ENCODE results near the gene ZFAND3. TPM values are rescaled to one million over a fixed set of nuclear protein-coding genes. Genes with fewer than 3 reads are reported as not detected.

The ZFAND3 gene
- total and polyA plus RNA-seq, 9 donors, result 16.6 to 220 (median 51.9) TPM

GRCh38 chr6:37787216-37787615 lies 32.3 kb upstream of the ZFAND3 start:
- intact Hi-C loops (cut with DNase I), result no loop called here
- no peaks in the 10 kb centered on the region for H3K9me3 ChIP-seq
- TF ChIP-seq POLR2A (IDR thresholded peaks at IDR 0.05) (no peak), EP300 (IDR thresholded peaks at IDR 0.05) (no peak), CTCF (IDR thresholded peaks at IDR 0.05) (no peak)

GRCh38 chr6:37788259-37788658 lies 31.3 kb upstream of the ZFAND3 start:
- DNase-seq, result no peak
- Histone ChIP-seq H3K27ac (no peak overlapping the region), H3K4me3 (no peak overlapping the region), H3K36me3 (no peaks in the 10 kb centered on the region), H3K27me3 (no peaks in the 10 kb centered on the region), H3K9me3 (no peaks in the 10 kb centered on the region), H3K4me1 (ENCODE audit: insufficient read depth) (peaks cover 12% of the 10 kb centered on the region)
- WGBS, 3 donors, result 60 to 68% (median 68%) methylated on average over 2 of the region's 2 CpGs
- intact Hi-C loops (cut with DNase I), result no loop called here
- no peak for TF ChIP-seq EP300 (IDR thresholded peaks at IDR 0.05)
- no peak for TF ChIP-seq CTCF (IDR thresholded peaks at IDR 0.05)
- no peak for TF ChIP-seq POLR2A (IDR thresholded peaks at IDR 0.05)

More at GRCh38 chr6:37787216-37787615, 32.3 kb upstream of the ZFAND3 start:
- no peaks in the 10 kb centered on the region for H3K36me3 ChIP-seq
- H3K4me1 ChIP-seq (ENCODE audit: insufficient read depth), result peaks cover 15% of the 10 kb centered on the region
- 88 to 92% (median 91%) methylated on average over 2 of the region's 2 CpGs for WGBS, 3 donors
- H3K27me3 ChIP-seq, result no peaks in the 10 kb centered on the region
- no peak overlapping the region for H3K27ac ChIP-seq
- no peak overlapping the region for H3K4me3 ChIP-seq
- no peak for DNase-seq

GRCh38 chr6:37791156-37791919 lies 28.2 kb upstream of the ZFAND3 start:
- DNase-seq, result peak; percentile 83 to 89 (median 84)
- Histone ChIP-seq H3K4me1 (ENCODE audit: insufficient read depth) (peaks cover 6% of the 10 kb centered on the region), H3K27ac (no peak overlapping the region), H3K27me3 (no peaks in the 10 kb centered on the region), H3K9me3 (no peaks in the 10 kb centered on the region), H3K36me3 (no peaks in the 10 kb centered on the region), H3K4me3 (no peak overlapping the region)
- TF ChIP-seq CTCF (IDR thresholded peaks at IDR 0.05) (peak; percentile 79 to 85 (median 82)), POLR2A (IDR thresholded peaks at IDR 0.05) (no peak), EP300 (IDR thresholded peaks at IDR 0.05) (no peak)
- 18 to 24% (median 24%) methylated on average over 10 of the region's 10 CpGs for WGBS, 3 donors
- intact Hi-C loops (cut with DNase I), result loop anchor here in 1 of 4 donors (10.0 kb wide), 1 partner anchor 703 kb away; no protein-coding TSS in a partner anchor

- Histone ChIP-seq H3K27me3 (no peaks in the 10 kb centered on the region), H3K4me1 (ENCODE audit: insufficient read depth) (peaks cover 6% of the 10 kb centered on the region), H3K4me3 (no peak overlapping the region), H3K27ac (no peak overlapping the region), H3K36me3 (no peaks in the 10 kb centered on the region), H3K9me3 (no peaks in the 10 kb centered on the region)
- intact Hi-C loops (cut with DNase I), result loop anchor here in 1 of 4 donors (10.0 kb wide), 1 partner anchor 702 kb away; no protein-coding TSS in a partner anchor
- WGBS, 3 donors, result 84 to 96% (median 87%) methylated on average over 5 of the region's 5 CpGs
- DNase-seq, result no peak
- TF ChIP-seq CTCF (IDR thresholded peaks at IDR 0.05) (no peak), POLR2A (IDR thresholded peaks at IDR 0.05) (no peak), EP300 (IDR thresholded peaks at IDR 0.05) (no peak)
Measured at GRCh38 chr6:37792457-37793033, 27.0 kb upstream of the ZFAND3 start.
